Astrocyte of the cerebellum (primary cell): Measurements from ENCODE around the gene AADAC.
A peak's percentile ranks its signal among the peaks of the same experiment; 100 is the strongest.
"Not testable (repeated sequence)": the region's sequence is repeated elsewhere in the genome, so short reads cannot be mapped to it uniquely, and the experiment has no call there.

ENCODE experiments used
- DNase-seq: peaks from one replicate; pipeline ENCODE4 v3.0.0-alpha.2; 2011; ENCODE audit warnings: low read depth
- H3K4me3 ChIP-seq: 2 replicates; pipeline ENCODE4 v1.5.1; 2011; ENCODE audit warnings: mild to moderate bottlenecking, low read depth, low read length, moderate library complexity
- CTCF ChIP-seq: IDR thresholded peaks from 2 replicates; pipeline ENCODE4 v1.5.1; 2012; ENCODE audit warnings: low read length, low read depth, moderate library complexity, mild to moderate bottlenecking; ENCODE audit errors: missing control alignments
- in situ Hi-C: cut with HindIII; loops from 2 replicates; pipeline ENCODE4 v1.10.0; 2017; ENCODE audit warnings: low sequenced_read_pairs

The AADAC gene

GRCh38 chr3:151813799-151814198, at the start of gene AADAC:
Gene AADAC, plus strand, starts transcription at chr3:151814116. Its CDS starts 47 bp downstream, at chr3:151814163.
- H3K4me3 ChIP-seq, result no peak within 1 kb of the TSS
- no peak for DNase-seq
- no peak for TF ChIP-seq CTCF
- in situ Hi-C loops, result no loop called here

- in situ Hi-C loops, DNase-seq: not testable (repeated sequence)
Observed at GRCh38 chr3:151764699-151765098, 49.2 kb upstream of the AADAC start.

GRCh38 chr3:151765685-151766084, 48.2 kb upstream of the AADAC start:
- in situ Hi-C loops, result no loop called here
- no peak for TF ChIP-seq CTCF

More at GRCh38 chr3:151764699-151765098, 49.2 kb upstream of the AADAC start:
- not testable (repeated sequence) for H3K4me3 ChIP-seq

GRCh38 chr3:151766454-151766853, 47.5 kb upstream of the AADAC start:
- H3K4me3 ChIP-seq, result no peak overlapping the region
- TF ChIP-seq CTCF, result no peak
- no peak for DNase-seq
- in situ Hi-C loops, result no loop called here

More at GRCh38 chr3:151765685-151766084, 48.2 kb upstream of the AADAC start:
- DNase-seq, result no peak
- no peak overlapping the region for H3K4me3 ChIP-seq

- DNase-seq, result no peak
- no peak overlapping the region for H3K4me3 ChIP-seq
- in situ Hi-C loops, result no loop called here
- no peak for TF ChIP-seq CTCF
Observed at GRCh38 chr3:151768393-151768930, 45.5 kb upstream of the AADAC start.

- in situ Hi-C loops, result no loop called here
- DNase-seq, result no peak
- H3K4me3 ChIP-seq, result no peak overlapping the region
- TF ChIP-seq CTCF, result no peak
Observed at GRCh38 chr3:151769175-151769574, 44.7 kb upstream of the AADAC start.

GRCh38 chr3:151770956-151771355, 43.0 kb upstream of the AADAC start:
- no peak overlapping the region for H3K4me3 ChIP-seq
- DNase-seq, result peak; percentile 9
- no peak for TF ChIP-seq CTCF
- in situ Hi-C loops, result no loop called here
